WTC11 (cell line): ENCODE measurements around the gene ZNF285. TPM values are rescaled to one million over a fixed set of nuclear protein-coding genes. Genes with fewer than 3 reads are reported as not detected.
"Not testable (repeated sequence)": the region's sequence is repeated elsewhere in the genome, so short reads cannot be mapped to it uniquely, and the experiment has no call there.

Experiments used
- ATAC-seq: fragments of 200-7000 bp; cut with Tn5 transposase; 2 replicates; pipeline ENCODE4 v1.10.0; 2021; ENCODE audit warnings: mild to moderate bottlenecking, moderate library complexity
- CTCF ChIA-PET: fragments of 300-600 bp; sonication (Branson Sonifier 250); formaldehyde crosslinking; loops from one replicate; lab custom pipeline; 2021; ENCODE audit warnings: antibody characterized with exemption; lab: Charles Lee
- POLR2A ChIA-PET: fragments of 350-600 bp; sonication (Branson Sonifier 250); formaldehyde crosslinking; loops from one replicate; lab custom pipeline; 2021; ENCODE audit warnings: antibody characterized with exemption; lab: Charles Lee
- DNase-seq: peaks from one replicate; pipeline ENCODE4 v3.0.0; 2021; ENCODE audit warnings: low spot score
- H3K27ac Mint-ChIP-seq: 2 replicates; pipeline ENCODE4 v1.8.0; 2021; ENCODE audit warnings: mixed read lengths
- H3K27me3 Mint-ChIP-seq: 2 replicates; pipeline ENCODE4 v1.8.0; 2021; ENCODE audit warnings: low read depth, mild to moderate bottlenecking, moderate library complexity, mixed read lengths
- H3K36me3 Mint-ChIP-seq: 2 replicates; pipeline ENCODE4 v1.8.0; 2021; ENCODE audit warnings: mixed read lengths
- H3K4me1 Mint-ChIP-seq: 2 replicates; pipeline ENCODE4 v1.8.0; 2022; ENCODE audit warnings: mixed read lengths
- H3K4me3 Mint-ChIP-seq: 2 replicates; pipeline ENCODE4 v1.8.0; 2021; ENCODE audit warnings: mild to moderate bottlenecking, moderate library complexity, mixed read lengths
- H3K9me3 Mint-ChIP-seq: 2 replicates; pipeline ENCODE4 v1.8.0; 2021; ENCODE audit warnings: mixed read lengths
- FOXJ3 ChIP-seq: sonication (generic); formaldehyde crosslinking; IDR thresholded peaks from 2 replicates; pipeline ENCODE4 v1.9.0; 2021; ENCODE audit warnings: missing genetic modification reagents, mild to moderate bottlenecking, borderline replicate concordance
- FOXP1 ChIP-seq: sonication (generic); formaldehyde crosslinking; IDR thresholded peaks from 2 replicates; pipeline ENCODE4 v1.8.0; 2022; ENCODE audit warnings: missing genetic modification reagents, mild to moderate bottlenecking, moderate library complexity, borderline replicate concordance
- GRHL2 ChIP-seq: fragments of 250-450 bp; sonication (Bioruptor Pico); IDR thresholded peaks from 2 replicates; pipeline ENCODE4 v1.8.0; 2022; ENCODE audit warnings: mild to moderate bottlenecking, moderate library complexity; ENCODE audit not compliant: insufficient replicate concordance, severe bottlenecking
- NFE2L1 ChIP-seq: sonication (generic); formaldehyde crosslinking; IDR thresholded peaks from 2 replicates; pipeline ENCODE4 v1.8.1; 2023; ENCODE audit warnings: missing genetic modification reagents
- RORB ChIP-seq: fragments of 250-450 bp; sonication (Bioruptor Pico); IDR thresholded peaks from 2 replicates; pipeline ENCODE4 v1.9.0; 2021; ENCODE audit warnings: mild to moderate bottlenecking
- SMAD3 ChIP-seq: sonication (generic); formaldehyde crosslinking; IDR thresholded peaks from 2 replicates; pipeline ENCODE4 v1.8.0; 2022; ENCODE audit warnings: missing genetic modification reagents, mild to moderate bottlenecking, borderline replicate concordance
- TEAD1 ChIP-seq: sonication (generic); formaldehyde crosslinking; IDR thresholded peaks from 2 replicates; pipeline ENCODE4 v1.8.0; 2022; ENCODE audit warnings: mild to moderate bottlenecking, missing genetic modification reagents
- ZNF121 ChIP-seq: sonication (generic); formaldehyde crosslinking; IDR thresholded peaks from 2 replicates; pipeline ENCODE4 v1.8.0; 2023; ENCODE audit warnings: missing genetic modification reagents
- ZNF138 ChIP-seq: sonication (generic); formaldehyde crosslinking; conservative IDR thresholded peaks from 2 replicates; pipeline ENCODE4 v1.8.1; 2022; ENCODE audit warnings: mild to moderate bottlenecking, moderate library complexity, missing genetic modification reagents
- ZNF219 ChIP-seq: sonication (generic); formaldehyde crosslinking; IDR thresholded peaks from 2 replicates; pipeline ENCODE4 v1.8.0; 2023; ENCODE audit warnings: missing genetic modification reagents, mild to moderate bottlenecking, borderline replicate concordance
- ZNF232 ChIP-seq: sonication (generic); formaldehyde crosslinking; IDR thresholded peaks from 2 replicates; pipeline ENCODE4 v1.8.0; 2022; ENCODE audit warnings: mild to moderate bottlenecking, missing genetic modification reagents
- ZNF317 ChIP-seq: sonication (generic); formaldehyde crosslinking; IDR thresholded peaks from 2 replicates; pipeline ENCODE4 v1.8.1; 2023; ENCODE audit warnings: low read depth, mild to moderate bottlenecking, moderate library complexity, missing genetic modification reagents, borderline replicate concordance
- total RNA-seq: library from RNA; stranded (reverse); gene quantifications from 3 replicates; pipeline ENCODE4 v1.2.3, GENCODE V29; 2021
- TF ChIP-seq, protein P1 (sequence below): sonication (generic); formaldehyde crosslinking; IDR thresholded peaks from 2 replicates; pipeline ENCODE4 v1.8.1; 2023; ENCODE audit warnings: mild to moderate bottlenecking, missing genetic modification reagents, borderline replicate concordance
- TF ChIP-seq, protein P2 (sequence below): sonication (generic); formaldehyde crosslinking; IDR thresholded peaks from 2 replicates; pipeline ENCODE4 v1.8.1; 2023; ENCODE audit warnings: mild to moderate bottlenecking, missing genetic modification reagents, moderate library complexity
- TF ChIP-seq, protein P3 (sequence below): sonication (generic); formaldehyde crosslinking; IDR thresholded peaks from 2 replicates; pipeline ENCODE4 v1.8.1; 2022; ENCODE audit warnings: mild to moderate bottlenecking, moderate library complexity, missing genetic modification reagents
- TF ChIP-seq, protein P4 (sequence below): fragments of 250-450 bp; sonication (Bioruptor Pico); IDR thresholded peaks from 2 replicates; pipeline ENCODE4 v1.8.0; 2021; ENCODE audit warnings: mild to moderate bottlenecking
- TF ChIP-seq, protein P5 (sequence below): sonication (generic); formaldehyde crosslinking; IDR thresholded peaks from 2 replicates; pipeline ENCODE4 v1.8.0; 2022; ENCODE audit warnings: mild to moderate bottlenecking, missing genetic modification reagents

Gene ZNF285
- total RNA-seq, 1 experiment from 2014 or later = 1.6 TPM

DNA sequence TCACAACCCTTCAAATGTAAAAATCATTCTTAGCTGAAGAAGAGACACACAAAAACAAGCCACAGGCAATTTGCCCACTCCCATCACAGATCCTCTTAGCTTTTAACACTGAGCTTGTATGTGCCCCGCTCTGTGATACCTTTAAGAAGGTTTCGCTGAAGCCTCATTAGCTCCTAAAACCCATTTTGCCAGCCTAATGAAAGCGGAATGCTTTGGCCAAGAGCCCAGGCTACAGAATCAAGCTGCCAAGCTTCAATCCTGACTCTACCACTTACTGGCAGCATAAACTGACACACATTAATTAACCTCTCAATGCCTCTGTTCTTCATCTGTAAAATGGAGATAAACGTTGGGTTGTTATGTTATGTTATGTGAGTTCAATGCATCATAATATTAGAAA is 55.4 kb downstream of the ZNF285 start (continued):
- TF ChIP-seq, protein P1, sequence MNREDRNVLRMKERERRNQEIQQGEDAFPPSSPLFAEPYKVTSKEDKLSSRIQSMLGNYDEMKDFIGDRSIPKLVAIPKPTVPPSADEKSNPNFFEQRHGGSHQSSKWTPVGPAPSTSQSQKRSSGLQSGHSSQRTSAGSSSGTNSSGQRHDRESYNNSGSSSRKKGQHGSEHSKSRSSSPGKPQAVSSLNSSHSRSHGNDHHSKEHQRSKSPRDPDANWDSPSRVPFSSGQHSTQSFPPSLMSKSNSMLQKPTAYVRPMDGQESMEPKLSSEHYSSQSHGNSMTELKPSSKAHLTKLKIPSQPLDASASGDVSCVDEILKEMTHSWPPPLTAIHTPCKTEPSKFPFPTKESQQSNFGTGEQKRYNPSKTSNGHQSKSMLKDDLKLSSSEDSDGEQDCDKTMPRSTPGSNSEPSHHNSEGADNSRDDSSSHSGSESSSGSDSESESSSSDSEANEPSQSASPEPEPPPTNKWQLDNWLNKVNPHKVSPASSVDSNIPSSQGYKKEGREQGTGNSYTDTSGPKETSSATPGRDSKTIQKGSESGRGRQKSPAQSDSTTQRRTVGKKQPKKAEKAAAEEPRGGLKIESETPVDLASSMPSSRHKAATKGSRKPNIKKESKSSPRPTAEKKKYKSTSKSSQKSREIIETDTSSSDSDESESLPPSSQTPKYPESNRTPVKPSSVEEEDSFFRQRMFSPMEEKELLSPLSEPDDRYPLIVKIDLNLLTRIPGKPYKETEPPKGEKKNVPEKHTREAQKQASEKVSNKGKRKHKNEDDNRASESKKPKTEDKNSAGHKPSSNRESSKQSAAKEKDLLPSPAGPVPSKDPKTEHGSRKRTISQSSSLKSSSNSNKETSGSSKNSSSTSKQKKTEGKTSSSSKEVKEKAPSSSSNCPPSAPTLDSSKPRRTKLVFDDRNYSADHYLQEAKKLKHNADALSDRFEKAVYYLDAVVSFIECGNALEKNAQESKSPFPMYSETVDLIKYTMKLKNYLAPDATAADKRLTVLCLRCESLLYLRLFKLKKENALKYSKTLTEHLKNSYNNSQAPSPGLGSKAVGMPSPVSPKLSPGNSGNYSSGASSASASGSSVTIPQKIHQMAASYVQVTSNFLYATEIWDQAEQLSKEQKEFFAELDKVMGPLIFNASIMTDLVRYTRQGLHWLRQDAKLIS (CRISPR knock-in tag) = no peak
- TF ChIP-seq ZNF138 (CRISPR knock-in tag) (no peak), GRHL2 (CRISPR knock-in tag) (no peak), ZNF219 (no peak)

- TF ChIP-seq TEAD1 (CRISPR knock-in tag) (no peak), FOXP1 (CRISPR knock-in tag) (no peak), ZNF121 (CRISPR knock-in tag) (no peak), FOXJ3 (no peak), RORB (CRISPR knock-in tag) (no peak), SMAD3 (CRISPR knock-in tag) (no peak), ZNF232 (CRISPR knock-in tag) (no peak), ZNF317 (CRISPR knock-in tag) (no peak)
- TF ChIP-seq, protein P2, sequence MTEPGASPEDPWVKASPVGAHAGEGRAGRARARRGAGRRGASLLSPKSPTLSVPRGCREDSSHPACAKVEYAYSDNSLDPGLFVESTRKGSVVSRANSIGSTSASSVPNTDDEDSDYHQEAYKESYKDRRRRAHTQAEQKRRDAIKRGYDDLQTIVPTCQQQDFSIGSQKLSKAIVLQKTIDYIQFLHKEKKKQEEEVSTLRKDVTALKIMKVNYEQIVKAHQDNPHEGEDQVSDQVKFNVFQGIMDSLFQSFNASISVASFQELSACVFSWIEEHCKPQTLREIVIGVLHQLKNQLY (CRISPR knock-in tag) = no peak
- TF ChIP-seq, protein P3, sequence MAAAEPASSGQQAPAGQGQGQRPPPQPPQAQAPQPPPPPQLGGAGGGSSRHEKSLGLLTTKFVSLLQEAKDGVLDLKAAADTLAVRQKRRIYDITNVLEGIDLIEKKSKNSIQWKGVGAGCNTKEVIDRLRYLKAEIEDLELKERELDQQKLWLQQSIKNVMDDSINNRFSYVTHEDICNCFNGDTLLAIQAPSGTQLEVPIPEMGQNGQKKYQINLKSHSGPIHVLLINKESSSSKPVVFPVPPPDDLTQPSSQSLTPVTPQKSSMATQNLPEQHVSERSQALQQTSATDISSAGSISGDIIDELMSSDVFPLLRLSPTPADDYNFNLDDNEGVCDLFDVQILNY (CRISPR knock-in tag) = no peak
- TF ChIP-seq, protein P4, sequence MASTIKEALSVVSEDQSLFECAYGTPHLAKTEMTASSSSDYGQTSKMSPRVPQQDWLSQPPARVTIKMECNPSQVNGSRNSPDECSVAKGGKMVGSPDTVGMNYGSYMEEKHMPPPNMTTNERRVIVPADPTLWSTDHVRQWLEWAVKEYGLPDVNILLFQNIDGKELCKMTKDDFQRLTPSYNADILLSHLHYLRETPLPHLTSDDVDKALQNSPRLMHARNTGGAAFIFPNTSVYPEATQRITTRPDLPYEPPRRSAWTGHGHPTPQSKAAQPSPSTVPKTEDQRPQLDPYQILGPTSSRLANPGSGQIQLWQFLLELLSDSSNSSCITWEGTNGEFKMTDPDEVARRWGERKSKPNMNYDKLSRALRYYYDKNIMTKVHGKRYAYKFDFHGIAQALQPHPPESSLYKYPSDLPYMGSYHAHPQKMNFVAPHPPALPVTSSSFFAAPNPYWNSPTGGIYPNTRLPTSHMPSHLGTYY (CRISPR knock-in tag) = no peak
- TF ChIP-seq, protein P5, sequence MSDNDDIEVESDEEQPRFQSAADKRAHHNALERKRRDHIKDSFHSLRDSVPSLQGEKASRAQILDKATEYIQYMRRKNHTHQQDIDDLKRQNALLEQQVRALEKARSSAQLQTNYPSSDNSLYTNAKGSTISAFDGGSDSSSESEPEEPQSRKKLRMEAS (CRISPR knock-in tag) = no peak
- no peak for DNase-seq
- ATAC-seq = no peak
- Mint-ChIP-seq H3K36me3 (peaks cover 54% of the 10 kb centered on the region), H3K27ac (no peak overlapping the region), H3K4me1 (no peaks in the 10 kb centered on the region), H3K9me3 (peaks cover 81% of the 10 kb centered on the region), H3K4me3 (no peak overlapping the region), H3K27me3 (no peaks in the 10 kb centered on the region)
- CTCF ChIA-PET = no interaction called here
- POLR2A ChIA-PET = no interaction called here
Measured at GRCh38 chr19:44344255-44344654, 57.2 kb downstream of the ZNF285 start.

DNA sequence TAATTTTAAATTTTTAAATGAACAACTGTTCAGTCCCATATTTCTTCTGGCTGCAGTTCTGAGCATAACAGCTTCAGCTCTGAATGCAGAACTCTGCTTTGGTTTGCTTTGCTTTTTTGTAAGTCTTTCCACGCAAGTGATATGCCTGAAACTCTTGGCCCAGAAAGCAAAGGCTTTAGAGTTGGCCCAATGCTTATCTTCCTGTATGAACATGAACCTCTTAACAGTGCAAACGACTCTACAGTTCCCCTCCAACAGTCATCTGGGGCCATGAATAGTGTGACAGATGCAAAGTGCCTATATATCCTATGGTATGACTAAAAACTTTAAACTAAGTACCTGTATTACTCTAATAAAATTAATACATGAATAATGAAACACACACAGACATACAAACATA is 59.6 kb downstream of the ZNF285 start:
- H3K9me3 Mint-ChIP-seq = peaks cover 80% of the 10 kb centered on the region
- no peak for TF ChIP-seq NFE2L1 (CRISPR knock-in tag)
- TF ChIP-seq, all 79 proteins: peak for 0
- Mint-ChIP-seq H3K27ac (no peak overlapping the region), H3K4me1 (no peaks in the 10 kb centered on the region), H3K27me3 (no peaks in the 10 kb centered on the region), H3K4me3 (no peak overlapping the region), H3K36me3 (peaks cover 67% of the 10 kb centered on the region)
- ChIA-PET POLR2A (no interaction called here), CTCF (no interaction called here)
- no peak for DNase-seq
- no peak for ATAC-seq

DNA sequence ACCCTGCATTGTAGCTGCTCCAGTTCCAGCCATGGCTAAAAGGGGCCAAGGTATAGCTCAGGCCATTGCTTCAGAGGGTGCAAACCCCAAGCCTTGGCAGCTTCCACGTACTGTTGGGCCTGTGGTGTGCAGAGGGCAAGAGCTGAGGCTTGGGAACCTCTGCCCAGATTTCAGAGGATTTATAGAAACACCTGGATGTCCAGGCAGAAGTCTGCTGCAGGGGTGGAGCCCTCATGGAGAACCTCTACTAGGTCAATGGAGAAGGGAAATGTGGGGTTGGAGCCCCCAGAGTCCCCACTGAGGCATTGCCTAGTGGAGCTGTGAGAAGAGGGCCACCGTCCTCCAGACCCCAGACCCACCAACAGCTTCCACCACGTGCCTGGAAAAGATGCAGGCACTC is 66.8 kb downstream of the ZNF285 start:
- H3K4me3 Mint-ChIP-seq, H3K27me3 Mint-ChIP-seq, CTCF ChIA-PET, H3K4me1 Mint-ChIP-seq, POLR2A ChIA-PET, ATAC-seq, H3K27ac Mint-ChIP-seq, DNase-seq: not testable (repeated sequence)
- H3K36me3 Mint-ChIP-seq = peaks cover 95% of the 10 kb centered on the region
- H3K9me3 Mint-ChIP-seq = peaks cover 90% of the 10 kb centered on the region
